Measurements from ENCODE around the gene TPRN.

Gene TPRN

GRCh38 chr9:137189297-137190295, 10.9 kb downstream of the TPRN start:
- no peak for DNase-seq (ENCODE audit: low spot score)

GRCh38 chr9:137188490-137189296, 11.8 kb downstream of the TPRN start, which contains the start of the genes ANAPC2 and SSNA1:
Gene ANAPC2, minus strand, starts transcription at chr9:137188560. Its CDS starts 28 bp downstream, at chr9:137188532.
Gene SSNA1, plus strand, starts transcription at chr9:137188676. Its CDS starts 51 bp downstream, at chr9:137188727.
- DNase-seq (ENCODE audit: low spot score): peak; percentile 95

DNA sequence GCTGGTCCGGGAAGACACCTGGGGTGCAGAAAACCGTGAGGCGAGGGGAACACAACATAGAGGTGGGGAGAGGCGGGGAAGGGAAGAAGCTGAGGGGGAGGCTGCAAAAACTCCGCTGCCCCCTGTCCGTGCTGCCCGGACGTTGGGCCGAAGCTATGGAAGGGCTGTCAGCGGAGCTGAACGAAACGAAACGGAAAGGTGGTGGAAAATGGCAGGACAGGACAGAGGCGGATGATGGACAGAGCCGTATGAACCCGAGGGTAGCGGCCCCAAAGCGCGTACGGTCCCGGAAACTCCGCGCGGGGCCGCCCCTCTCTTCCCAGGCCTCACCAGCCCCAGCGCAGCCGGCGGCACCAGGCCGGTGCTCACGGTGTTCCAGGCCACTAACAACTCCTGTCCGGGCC, 12.5 kb downstream of the TPRN start:
- DNase-seq (ENCODE audit: low spot score): no peak

DNA sequence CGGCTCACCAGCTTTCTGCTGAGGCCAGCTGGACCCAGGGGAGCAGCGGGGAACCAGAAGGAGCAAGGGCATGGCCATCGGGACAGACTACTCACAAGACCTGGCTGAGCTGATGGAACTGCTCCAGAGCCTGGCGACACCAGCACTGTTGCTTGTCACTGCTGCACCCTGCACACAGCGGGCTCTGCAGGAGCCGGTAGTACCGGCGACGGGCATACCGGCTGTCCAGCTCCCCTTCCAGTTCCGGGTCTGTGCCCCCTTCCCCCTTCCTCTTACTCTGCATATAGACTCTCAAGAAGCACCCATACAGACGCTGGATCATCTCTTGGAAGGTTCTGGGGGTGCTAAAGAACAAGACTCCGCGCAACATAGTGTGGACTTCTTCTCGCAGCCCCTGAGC, 13.2 kb downstream of the TPRN start:
- DNase-seq (ENCODE audit: low spot score): no peak

DNA sequence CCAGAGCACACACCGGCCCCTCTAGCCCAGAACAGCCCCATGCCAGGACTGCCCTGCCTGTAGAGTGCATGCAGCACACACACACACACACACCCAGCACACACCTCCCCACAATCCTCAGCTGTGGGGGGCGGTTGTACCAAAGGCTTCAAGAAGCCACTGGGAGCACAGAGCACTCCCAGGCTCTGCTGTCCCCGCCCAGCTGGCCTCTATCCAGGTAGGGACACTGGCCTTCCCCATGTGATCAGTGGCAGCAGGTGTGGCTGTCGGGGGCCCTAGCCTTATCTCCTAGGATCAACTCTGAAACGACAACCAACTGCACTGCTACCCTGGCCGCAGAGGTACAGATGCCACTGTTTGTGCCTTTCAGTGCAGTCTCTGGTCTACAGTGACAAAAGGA, 14.2 kb downstream of the TPRN start:
- DNase-seq (ENCODE audit: low spot score): no peak

- no peak for DNase-seq (ENCODE audit: low spot score)
Observed at GRCh38 chr9:137185921-137186320, 14.6 kb downstream of the TPRN start.

GRCh38 chr9:137184881-137185660, 15.5 kb downstream of the TPRN start:
- no peak for DNase-seq (ENCODE audit: low spot score)

- DNase-seq (ENCODE audit: low spot score): no peak
Observed at GRCh38 chr9:137183980-137184595, 16.5 kb downstream of the TPRN start.

- DNase-seq (ENCODE audit: low spot score): no peak
Observed at GRCh38 chr9:137182836-137183235, 17.7 kb downstream of the TPRN start.

DNA sequence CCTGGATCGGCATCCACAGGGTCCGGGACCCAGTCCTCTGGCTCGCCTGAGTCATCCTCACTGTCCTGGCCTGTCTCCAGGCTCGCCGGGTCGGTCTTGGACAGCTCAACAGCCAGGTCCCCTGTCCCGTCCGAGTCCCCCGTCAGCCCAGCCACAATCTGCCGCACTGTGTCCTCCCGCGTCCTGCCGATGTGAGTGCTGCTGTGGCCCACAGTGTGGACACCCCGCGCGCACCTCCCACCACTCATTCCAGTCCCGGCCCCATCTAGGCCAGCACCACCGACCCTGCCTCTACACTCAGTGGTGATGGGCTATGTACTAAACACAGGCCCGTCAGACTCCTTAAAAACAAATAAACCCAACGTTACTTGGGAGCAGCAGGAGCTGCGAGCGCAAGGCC, 18.9 kb downstream of the TPRN start:
- no peak for DNase-seq (ENCODE audit: low spot score)

- no peak for DNase-seq (ENCODE audit: low spot score)
Observed at GRCh38 chr9:137180491-137180890, 20.1 kb downstream of the TPRN start.

GRCh38 chr9:137179761-137180160, 20.8 kb downstream of the TPRN start:
- no peak for DNase-seq (ENCODE audit: low spot score)

GRCh38 chr9:137178939-137179630, 21.5 kb downstream of the TPRN start:
- no peak for DNase-seq (ENCODE audit: low spot score)

GRCh38 chr9:137178201-137178938, 22.2 kb downstream of the TPRN start:
- no peak for DNase-seq (ENCODE audit: low spot score)

DNA sequence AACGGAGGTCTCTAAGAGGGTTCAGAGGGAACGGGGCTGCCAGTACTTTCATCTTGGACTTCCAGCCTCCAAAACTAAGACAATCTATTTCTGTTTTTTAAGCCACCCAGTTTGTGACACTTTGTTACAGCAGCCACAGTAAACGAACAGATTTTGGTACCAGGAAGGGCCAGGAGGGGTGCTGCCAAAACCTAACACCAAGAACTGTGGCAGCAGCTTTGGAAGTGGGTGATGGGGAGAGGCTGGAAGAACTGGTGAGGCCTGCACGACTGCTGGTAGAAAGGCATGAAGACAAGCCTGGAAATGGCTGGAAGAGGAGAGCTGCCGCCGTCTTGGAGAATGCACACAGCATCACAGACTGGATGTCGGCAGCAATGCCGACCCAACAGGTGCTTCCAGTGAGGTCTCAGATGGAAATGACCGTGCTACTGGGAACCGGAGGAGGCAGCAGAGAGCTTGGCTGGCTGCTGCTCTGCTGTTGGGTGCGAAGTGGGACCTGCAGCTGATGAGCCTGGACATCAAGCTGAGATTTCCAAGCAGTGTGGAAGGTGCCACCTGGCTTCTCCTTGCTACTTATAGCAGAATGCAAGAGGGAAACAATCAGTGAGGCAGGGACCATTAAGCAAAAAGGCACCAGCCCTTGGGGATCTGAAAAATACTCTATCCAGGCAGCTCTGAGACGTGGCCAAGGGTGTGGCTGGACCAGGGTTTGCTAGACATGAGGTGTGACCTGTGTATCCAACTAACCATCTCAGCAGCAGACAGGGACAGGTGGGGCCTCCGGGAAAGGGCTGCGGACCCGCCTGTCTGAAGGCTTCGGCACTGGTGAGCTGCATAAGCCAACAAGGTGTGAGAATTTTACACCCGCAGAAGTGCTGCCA, 24.0 kb downstream of the TPRN start:
- DNase-seq (ENCODE audit: low spot score): peak; percentile 69

DNA sequence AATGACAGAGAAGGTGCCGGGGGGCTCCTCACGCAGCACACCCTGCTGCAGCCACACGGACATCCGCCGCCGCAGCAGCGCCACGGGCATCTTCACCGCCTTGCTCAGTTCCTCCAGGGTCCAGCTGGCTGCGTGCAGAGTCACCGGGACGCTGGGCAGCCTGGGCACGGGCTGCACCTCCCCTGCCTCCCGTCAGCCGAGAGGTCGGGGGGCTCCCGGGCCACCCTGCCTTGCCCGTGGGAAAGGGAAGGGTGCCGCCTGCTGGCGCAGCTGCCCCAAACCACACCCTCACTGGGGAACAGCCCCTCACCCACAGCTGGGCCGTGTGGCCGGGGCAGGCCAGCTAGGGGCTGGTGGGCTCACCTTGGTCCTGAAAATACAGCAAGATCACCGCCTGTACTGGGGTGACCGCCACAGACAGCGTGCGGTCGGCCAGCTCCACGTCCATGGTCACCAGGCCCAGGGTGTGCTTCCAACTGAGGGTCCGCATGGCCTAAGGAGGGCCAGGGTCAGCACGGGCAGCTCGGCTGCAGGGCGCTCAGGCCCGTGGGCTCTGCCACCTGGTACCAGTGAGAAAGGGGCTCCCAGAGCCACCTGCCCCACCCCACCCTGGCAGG, 25.1 kb downstream of the TPRN start:
- DNase-seq (ENCODE audit: low spot score): peak; percentile 46

DNA sequence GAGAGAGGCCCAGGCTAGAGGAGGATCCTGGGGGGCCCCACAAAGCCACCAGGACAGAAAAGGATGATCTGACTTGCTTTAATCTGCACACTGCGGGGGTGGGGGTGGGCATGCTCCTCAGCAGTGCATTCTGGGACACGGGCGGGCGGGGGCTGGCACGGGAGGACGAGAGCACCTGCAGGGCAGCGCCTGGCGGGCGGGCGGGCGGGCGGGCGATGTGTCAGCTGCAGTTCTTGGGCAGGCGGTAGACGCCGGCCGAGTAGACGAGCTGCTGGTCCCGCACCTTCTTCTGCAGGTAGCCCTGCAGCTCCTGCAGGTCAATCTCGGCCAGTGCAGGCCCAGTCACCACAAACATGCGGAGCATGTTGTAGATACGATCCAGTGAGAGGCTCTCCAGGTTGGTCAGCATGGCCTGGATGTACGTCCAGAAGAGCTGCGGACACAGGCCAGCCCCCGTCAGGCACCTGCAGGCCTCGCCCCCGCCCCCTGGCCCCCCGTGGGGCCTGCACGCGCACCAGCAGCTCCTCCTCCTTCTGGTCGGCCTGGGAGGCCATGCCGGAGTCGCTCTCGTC, 25.7 kb downstream of the TPRN start:
- peak; percentile 39 for DNase-seq (ENCODE audit: low spot score)
